ENCODE measurements around the gene SLC38A1. TPM values are rescaled to one million over a fixed set of nuclear protein-coding genes. Genes with fewer than 3 reads are reported as not detected.

Gene SLC38A1
- total RNA-seq, 2 donors from 2014 or later: 79.6 to 116 TPM

DNA sequence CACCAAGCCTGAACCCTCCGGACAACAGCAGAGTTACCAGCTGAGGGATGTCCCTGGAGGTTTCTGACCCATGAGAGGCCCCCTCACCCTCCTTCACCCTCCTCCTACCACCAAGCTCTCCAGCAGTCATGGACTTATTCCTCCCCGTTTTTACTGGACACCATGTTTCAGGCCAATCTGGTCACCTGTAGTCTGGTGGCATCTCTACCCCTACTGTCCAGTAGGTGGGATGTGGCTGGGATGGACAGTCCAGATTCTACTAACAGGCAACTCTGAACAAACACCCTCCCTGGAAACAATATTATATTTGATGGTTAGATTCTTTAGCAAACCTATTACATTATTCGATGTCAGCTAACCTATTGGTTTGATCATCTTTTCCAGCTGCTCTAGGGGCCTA lies 83.2 kb downstream of the SLC38A1 start:
- Histone ChIP-seq H3K9me3 (no peaks in the 10 kb centered on the region), H3K4me3 (no peak overlapping the region), H3K27ac (no peak overlapping the region), H3K36me3 (no peaks in the 10 kb centered on the region), H3K4me1 (peaks cover 0 to 16% of the 10 kb centered on the region in 2 donors), H3K27me3 (no peaks in the 10 kb centered on the region)
- DNase-seq (ENCODE audit: low spot score): no peak
- TF ChIP-seq, protein P1, sequence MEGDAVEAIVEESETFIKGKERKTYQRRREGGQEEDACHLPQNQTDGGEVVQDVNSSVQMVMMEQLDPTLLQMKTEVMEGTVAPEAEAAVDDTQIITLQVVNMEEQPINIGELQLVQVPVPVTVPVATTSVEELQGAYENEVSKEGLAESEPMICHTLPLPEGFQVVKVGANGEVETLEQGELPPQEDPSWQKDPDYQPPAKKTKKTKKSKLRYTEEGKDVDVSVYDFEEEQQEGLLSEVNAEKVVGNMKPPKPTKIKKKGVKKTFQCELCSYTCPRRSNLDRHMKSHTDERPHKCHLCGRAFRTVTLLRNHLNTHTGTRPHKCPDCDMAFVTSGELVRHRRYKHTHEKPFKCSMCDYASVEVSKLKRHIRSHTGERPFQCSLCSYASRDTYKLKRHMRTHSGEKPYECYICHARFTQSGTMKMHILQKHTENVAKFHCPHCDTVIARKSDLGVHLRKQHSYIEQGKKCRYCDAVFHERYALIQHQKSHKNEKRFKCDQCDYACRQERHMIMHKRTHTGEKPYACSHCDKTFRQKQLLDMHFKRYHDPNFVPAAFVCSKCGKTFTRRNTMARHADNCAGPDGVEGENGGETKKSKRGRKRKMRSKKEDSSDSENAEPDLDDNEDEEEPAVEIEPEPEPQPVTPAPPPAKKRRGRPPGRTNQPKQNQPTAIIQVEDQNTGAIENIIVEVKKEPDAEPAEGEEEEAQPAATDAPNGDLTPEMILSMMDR (IDR thresholded peaks at IDR 0.05): no peak

DNA sequence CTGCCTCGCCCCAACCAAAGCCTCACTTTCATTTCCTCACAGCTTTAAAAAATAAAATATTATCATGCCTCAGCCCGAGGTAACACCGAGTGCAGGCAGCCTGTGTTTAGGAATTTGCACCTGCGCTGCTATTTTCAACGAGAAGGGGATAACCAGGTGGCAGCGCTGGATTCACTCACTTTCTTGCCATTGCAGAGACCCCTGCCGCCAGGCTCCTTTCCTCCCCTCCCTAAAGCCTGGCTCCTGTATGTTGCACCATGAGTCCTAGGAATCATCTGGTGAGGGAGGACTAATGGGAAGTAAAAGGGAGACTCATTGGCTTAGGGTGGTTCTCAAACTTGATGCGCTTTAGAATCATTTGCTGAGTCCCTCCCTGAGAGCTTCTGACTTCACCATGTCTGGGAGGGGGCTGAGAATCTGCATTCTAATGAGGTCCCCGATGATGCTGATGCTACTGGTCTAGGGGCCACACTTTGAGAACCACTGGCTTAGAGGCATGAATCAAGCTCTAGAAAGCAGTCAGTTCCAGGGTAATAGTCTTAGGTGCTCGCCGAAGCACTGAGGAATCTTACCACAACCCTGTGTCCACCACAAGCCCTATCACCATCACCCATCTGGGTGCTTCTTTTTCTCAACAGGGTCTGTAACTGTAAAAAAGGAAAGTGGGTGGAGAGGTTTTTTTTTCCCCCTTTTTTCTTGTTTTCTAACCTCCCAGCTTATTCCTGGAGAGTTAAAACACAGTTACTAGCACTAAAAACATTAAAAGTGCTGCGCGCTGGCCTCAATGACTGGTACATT lies 83.8 kb downstream of the SLC38A1 start:
- H3K9me3 ChIP-seq: no peaks in the 10 kb centered on the region
- TF ChIP-seq, protein P1 (IDR thresholded peaks at IDR 0.05): no peak
- DNase-seq (ENCODE audit: low spot score): no peak
- no peak overlapping the region for H3K27ac ChIP-seq
- peaks cover 0 to 16% of the 10 kb centered on the region in 2 donors for H3K4me1 ChIP-seq
- no peaks in the 10 kb centered on the region for H3K36me3 ChIP-seq
- no peaks in the 10 kb centered on the region for H3K27me3 ChIP-seq
- H3K4me3 ChIP-seq: no peak overlapping the region

DNA sequence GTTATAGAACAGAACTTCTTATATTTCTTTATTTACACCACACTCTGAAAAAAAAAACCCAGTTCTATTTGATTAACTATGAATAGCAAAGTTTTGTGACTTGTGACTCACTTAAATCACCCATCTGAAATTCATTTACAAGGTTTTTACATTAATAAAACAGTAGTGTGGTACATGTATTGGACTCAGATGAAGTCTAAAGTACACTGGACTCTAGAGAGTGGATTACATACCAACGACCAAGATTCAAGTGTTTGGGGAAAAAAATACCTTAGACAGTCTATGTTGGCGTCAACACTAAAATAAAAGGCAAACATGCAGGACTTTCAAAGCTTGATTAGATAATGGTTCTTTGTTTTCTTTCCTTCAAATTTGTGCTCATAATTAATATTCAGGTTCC lies 85.7 kb downstream of the SLC38A1 start:
- Histone ChIP-seq H3K4me3 (no peak overlapping the region), H3K36me3 (no peaks in the 10 kb centered on the region), H3K4me1 (peaks cover 0 to 15% of the 10 kb centered on the region in 2 donors), H3K9me3 (no peaks in the 10 kb centered on the region), H3K27me3 (no peaks in the 10 kb centered on the region), H3K27ac (no peak overlapping the region)
- TF ChIP-seq, protein P1 (IDR thresholded peaks at IDR 0.05): no peak
- no peak for DNase-seq (ENCODE audit: low spot score)

DNA sequence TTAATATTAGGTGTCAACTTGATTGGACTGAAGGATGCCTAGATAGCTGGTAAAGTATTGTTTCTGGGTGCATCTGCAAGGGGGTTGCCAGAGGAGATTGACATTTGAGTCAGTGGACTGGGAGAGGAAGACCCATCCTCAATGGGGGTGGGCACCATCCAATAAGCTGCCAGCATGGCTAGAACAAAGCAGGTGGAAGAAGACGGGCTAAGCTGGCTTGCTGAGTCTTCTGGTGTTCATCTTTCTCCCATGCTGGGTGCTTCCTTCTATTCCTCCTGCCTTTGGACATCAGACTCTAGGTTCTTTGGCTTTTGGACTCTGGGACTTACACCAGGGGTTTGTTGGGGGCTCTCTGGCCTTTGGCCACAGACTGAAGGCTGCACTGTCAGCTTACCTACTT lies 87.4 kb downstream of the SLC38A1 start:
- Histone ChIP-seq H3K9me3 (no peaks in the 10 kb centered on the region), H3K27ac (no peak overlapping the region), H3K4me1 (no peaks in the 10 kb centered on the region), H3K27me3 (no peaks in the 10 kb centered on the region), H3K4me3 (no peak overlapping the region), H3K36me3 (no peaks in the 10 kb centered on the region)
- DNase-seq (ENCODE audit: low spot score): no peak
- TF ChIP-seq, protein P1 (IDR thresholded peaks at IDR 0.05): no peak

DNA sequence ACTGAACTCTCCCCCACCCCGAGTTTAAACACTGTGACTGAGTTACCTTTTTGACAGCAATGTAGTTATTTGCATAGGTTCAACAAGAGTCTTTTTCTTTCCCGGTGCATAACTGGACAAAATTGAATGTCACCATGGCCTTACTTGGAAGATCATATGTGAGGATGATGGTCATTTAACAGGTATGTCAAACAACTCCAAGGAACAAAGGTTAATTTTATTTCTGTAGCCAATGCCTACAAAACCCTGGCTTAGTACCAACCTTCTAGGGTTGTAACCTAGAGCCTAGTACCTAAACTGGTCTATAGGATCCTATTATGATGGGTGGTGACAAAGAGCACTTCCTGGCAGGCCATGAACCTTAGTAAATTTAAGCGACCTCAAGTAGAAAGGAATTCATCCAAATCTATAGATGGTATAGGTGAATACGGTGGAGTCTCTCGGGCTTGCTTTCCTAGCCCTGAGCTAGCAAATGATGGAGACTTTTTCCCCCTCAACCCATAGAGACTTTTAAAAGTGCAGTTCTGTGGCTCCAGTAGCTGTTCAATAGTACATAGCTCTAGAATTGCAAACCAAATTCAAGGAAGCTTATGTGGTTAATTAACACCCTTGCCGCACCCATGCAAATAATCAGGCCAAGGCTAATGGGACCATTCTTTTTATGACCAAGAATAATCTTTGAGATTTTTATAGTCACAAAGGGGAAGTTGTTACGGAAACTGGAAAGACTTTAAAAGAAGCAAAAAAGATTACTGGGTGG lies 89.0 kb downstream of the SLC38A1 start:
- Histone ChIP-seq H3K4me1 (no peaks in the 10 kb centered on the region), H3K36me3 (no peaks in the 10 kb centered on the region), H3K4me3 (no peak overlapping the region), H3K27me3 (no peaks in the 10 kb centered on the region), H3K9me3 (no peaks in the 10 kb centered on the region), H3K27ac (no peak overlapping the region)
- TF ChIP-seq, protein P1 (IDR thresholded peaks at IDR 0.05): no peak
- DNase-seq (ENCODE audit: low spot score): no peak
